IPS-20b (cell line): Measurements from ENCODE around the gene CIAO2B.

Experiments
- H3K27ac ChIP-seq: one replicate; pipeline ENCODE4 v1.5.1; 2013; ENCODE audit warnings: low read length
- H3K27me3 ChIP-seq: 2 replicates; pipeline ENCODE4 v1.6.1; 2013; ENCODE audit warnings: mild to moderate bottlenecking, low read length, inconsistent platforms; ENCODE audit not compliant: insufficient read depth
- H3K36me3 ChIP-seq: 2 replicates; pipeline ENCODE4 v1.6.1; 2013; ENCODE audit warnings: low read depth, mild to moderate bottlenecking, inconsistent platforms, low read length, moderate library complexity; ENCODE audit not compliant: insufficient read depth
- H3K4me1 ChIP-seq: 2 replicates; pipeline ENCODE4 v1.6.1; 2013; ENCODE audit warnings: mild to moderate bottlenecking, control low read depth, inconsistent platforms, low read length, moderate library complexity; ENCODE audit not compliant: insufficient read depth
- H3K4me3 ChIP-seq: 2 replicates; pipeline ENCODE4 v1.5.1; 2013; ENCODE audit warnings: mild to moderate bottlenecking, low read length, inconsistent platforms
- H3K9ac ChIP-seq: 2 replicates; pipeline ENCODE4 v1.6.1; 2013; ENCODE audit warnings: low read depth, mild to moderate bottlenecking, inconsistent platforms, low read length, moderate library complexity
- H3K9me3 ChIP-seq: 2 replicates; pipeline ENCODE4 v1.6.1; 2013; ENCODE audit warnings: mild to moderate bottlenecking, low read depth, low read length, inconsistent platforms; ENCODE audit not compliant: insufficient read depth

The CIAO2B gene

GRCh38 chr16:66895999-66896398 lies 38.2 kb downstream of the CIAO2B start:
- no peaks in the 10 kb centered on the region for H3K9me3 ChIP-seq
- H3K27ac ChIP-seq = no peak overlapping the region
- no peak overlapping the region for H3K4me3 ChIP-seq
- no peak overlapping the region for H3K9ac ChIP-seq
- peaks cover 5% of the 10 kb centered on the region; the same call in 1 of the 2 replicates for H3K36me3 ChIP-seq
- peaks cover 4% of the 10 kb centered on the region; the same call in 1 of the 2 replicates for H3K4me1 ChIP-seq
- H3K27me3 ChIP-seq = no peaks in the 10 kb centered on the region

- Histone ChIP-seq H3K27me3 (no peaks in the 10 kb centered on the region), H3K4me3 (no peak overlapping the region), H3K9ac (no peak overlapping the region), H3K9me3 (no peaks in the 10 kb centered on the region), H3K27ac (no peak overlapping the region), H3K36me3 (peaks cover 8% of the 10 kb centered on the region; the same call in 1 of the 2 replicates), H3K4me1 (peaks cover 4% of the 10 kb centered on the region; the same call in 1 of the 2 replicates)
Observed at GRCh38 chr16:66895689-66895979, 38.6 kb downstream of the CIAO2B start.

DNA sequence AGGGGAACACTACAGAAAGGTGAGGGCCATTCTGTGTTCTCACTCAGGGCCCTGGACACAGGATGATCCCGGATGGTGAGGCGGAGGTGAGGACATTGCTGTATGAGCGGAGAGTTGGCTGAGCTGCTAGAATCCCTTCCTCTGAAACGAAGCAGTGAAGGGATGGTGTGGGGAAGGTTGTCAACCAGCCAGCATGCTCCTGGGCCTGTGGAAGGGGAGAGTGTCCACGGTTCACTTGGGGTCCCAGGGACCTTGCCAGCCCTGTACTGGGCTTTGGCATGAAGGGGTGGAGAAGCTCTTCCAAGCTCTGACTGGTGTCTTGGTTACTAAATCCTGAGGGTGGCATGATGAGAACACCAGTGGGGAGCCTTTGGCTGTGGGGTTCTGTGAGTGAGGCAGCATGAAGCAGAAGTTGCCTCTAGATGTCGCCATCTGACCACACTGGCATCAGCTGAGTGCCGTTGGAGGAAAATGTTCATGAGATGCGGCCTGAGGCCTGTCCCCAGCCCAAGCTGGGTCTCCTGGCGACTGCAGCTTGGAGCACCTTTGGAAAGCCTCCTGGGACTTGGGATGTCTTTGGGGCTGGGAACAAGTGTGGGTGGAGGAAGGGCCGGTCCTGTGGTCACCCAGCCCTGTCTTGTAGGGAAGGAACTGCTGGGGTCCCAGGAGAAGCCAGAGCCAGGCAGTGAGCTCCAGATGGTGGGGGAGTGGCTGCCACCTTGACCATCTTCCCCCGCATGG lies 39.1 kb downstream of the CIAO2B start:
- Histone ChIP-seq H3K4me3 (no peak overlapping the region), H3K27me3 (no peaks in the 10 kb centered on the region), H3K9me3 (no peaks in the 10 kb centered on the region), H3K9ac (no peak overlapping the region), H3K4me1 (peaks cover under 1% of the 10 kb centered on the region; the same call in 1 of the 2 replicates), H3K36me3 (peaks cover 13% of the 10 kb centered on the region; the same call in 1 of the 2 replicates), H3K27ac (no peak overlapping the region)

- Histone ChIP-seq H3K9me3 (no peaks in the 10 kb centered on the region), H3K27ac (no peak overlapping the region), H3K36me3 (peaks cover 18% of the 10 kb centered on the region; the same call in 1 of the 2 replicates), H3K4me3 (no peak overlapping the region), H3K9ac (no peak overlapping the region), H3K27me3 (no peaks in the 10 kb centered on the region), H3K4me1 (no peaks in the 10 kb centered on the region)
Observed at GRCh38 chr16:66894055-66894454, 40.1 kb downstream of the CIAO2B start.

- H3K9me3 ChIP-seq = no peaks in the 10 kb centered on the region
- no peak overlapping the region for H3K9ac ChIP-seq
- no peak overlapping the region for H3K27ac ChIP-seq
- H3K27me3 ChIP-seq = no peaks in the 10 kb centered on the region
- H3K36me3 ChIP-seq = peaks cover 24% of the 10 kb centered on the region; the same call in 1 of the 2 replicates
- H3K4me3 ChIP-seq = no peak overlapping the region
- H3K4me1 ChIP-seq = no peaks in the 10 kb centered on the region
Observed at GRCh38 chr16:66891797-66892196, 42.4 kb downstream of the CIAO2B start.

DNA sequence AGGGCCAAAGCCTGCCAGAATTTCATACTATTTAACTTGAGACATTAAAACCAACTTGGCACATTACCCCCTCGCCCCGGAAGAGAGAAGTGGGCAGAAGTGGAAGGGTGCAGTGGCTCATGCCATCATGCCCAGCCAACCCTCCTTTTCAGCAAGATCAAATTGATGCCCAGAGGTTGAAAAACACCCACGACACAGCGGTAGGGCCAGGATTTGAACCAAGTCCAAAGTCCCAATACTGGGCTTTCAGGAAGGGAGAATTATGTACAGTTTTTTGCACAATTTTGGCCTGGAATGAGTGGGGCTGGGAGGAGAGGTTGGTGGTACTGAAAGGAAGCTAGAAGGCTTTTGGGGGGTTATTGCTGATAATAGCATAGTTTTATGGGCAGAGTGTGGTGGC lies 42.8 kb downstream of the CIAO2B start:
- Histone ChIP-seq H3K4me1 (no peaks in the 10 kb centered on the region), H3K9ac (no peak overlapping the region), H3K9me3 (no peaks in the 10 kb centered on the region), H3K36me3 (peaks cover 28% of the 10 kb centered on the region), H3K4me3 (no peak overlapping the region), H3K27me3 (no peaks in the 10 kb centered on the region), H3K27ac (no peak overlapping the region)

- H3K9me3 ChIP-seq = no peaks in the 10 kb centered on the region
- H3K4me1 ChIP-seq = no peaks in the 10 kb centered on the region
- H3K9ac ChIP-seq = no peak overlapping the region; the same call in 1 of the 2 replicates
- H3K27me3 ChIP-seq = no peaks in the 10 kb centered on the region
- H3K4me3 ChIP-seq = no peak overlapping the region
- peaks cover 34% of the 10 kb centered on the region for H3K36me3 ChIP-seq
- H3K27ac ChIP-seq = no peak overlapping the region
Observed at GRCh38 chr16:66890799-66891198, 43.4 kb downstream of the CIAO2B start.

DNA sequence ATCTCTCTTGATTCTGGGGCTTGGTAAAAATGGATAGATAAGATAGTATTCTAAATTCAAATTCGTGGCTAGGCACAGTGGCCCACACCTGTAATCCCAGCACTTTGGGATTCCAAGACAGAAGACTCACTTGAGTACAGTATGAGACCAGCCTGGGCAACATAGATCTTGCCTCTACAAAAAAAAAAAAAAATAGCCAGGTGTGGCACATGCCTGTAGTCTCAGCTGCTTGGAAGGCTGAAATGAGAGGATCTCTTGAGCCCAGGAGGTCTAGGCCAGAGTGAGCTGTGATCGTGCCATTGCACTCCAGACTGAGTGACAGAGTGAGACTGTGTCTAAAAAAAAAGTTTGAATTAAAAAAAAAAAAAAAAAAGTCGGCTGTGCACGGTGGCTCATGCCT lies 44.6 kb downstream of the CIAO2B start:
- no peaks in the 10 kb centered on the region for H3K27me3 ChIP-seq
- peaks cover 46% of the 10 kb centered on the region for H3K36me3 ChIP-seq
- no peak overlapping the region for H3K27ac ChIP-seq
- H3K4me1 ChIP-seq = no peaks in the 10 kb centered on the region
- H3K9ac ChIP-seq = no peak overlapping the region
- no peak overlapping the region for H3K4me3 ChIP-seq
- no peaks in the 10 kb centered on the region for H3K9me3 ChIP-seq

DNA sequence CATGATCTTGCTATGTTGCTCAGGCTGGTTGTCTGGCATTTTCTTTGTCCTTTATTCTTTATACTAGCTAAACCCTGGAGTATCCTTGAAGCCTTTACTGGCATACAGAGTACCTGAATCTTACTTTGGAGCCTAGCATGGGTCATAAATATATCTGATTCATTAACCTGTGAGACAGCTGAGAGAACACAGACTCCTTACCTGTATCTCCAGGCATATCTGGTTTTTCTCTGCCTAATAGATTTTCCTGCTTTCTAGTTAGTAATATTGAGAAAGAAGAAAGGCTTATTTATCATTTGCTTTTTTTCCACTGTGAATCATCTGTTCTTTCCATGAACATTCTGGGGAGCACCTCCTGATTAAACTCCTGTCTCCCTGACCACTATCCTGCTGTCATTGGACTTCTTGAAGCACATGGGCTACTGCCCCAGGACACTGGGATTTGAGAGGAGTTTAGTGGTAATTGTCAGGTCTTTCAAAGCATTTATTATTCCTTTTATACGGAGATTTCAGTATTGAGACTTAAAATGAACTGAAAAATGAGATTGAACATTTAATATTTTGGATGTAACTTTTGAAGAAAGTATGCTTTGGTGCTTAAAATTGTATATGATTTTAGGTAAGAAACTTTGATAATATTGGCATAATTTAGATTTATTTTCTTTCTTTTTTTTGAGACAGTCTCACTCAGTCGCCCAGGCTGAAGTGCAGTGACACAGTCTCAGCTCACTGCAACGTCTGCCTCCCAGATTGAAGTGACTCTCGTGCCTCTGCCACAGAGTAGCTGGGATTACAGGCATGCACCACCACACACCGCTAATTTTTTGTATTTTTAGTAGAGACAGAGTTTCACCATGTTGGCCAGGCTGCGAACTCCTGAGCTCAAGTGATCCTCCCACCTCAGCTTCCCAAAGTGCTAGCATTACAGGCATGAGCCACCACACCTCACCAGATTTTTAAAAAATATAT lies 45.3 kb downstream of the CIAO2B start:
- H3K36me3 ChIP-seq = peaks cover 52% of the 10 kb centered on the region
- no peak overlapping the region for H3K27ac ChIP-seq
- H3K9me3 ChIP-seq = no peaks in the 10 kb centered on the region
- H3K27me3 ChIP-seq = no peaks in the 10 kb centered on the region
- no peak overlapping the region for H3K4me3 ChIP-seq
- H3K9ac ChIP-seq = no peak overlapping the region
- H3K4me1 ChIP-seq = no peaks in the 10 kb centered on the region

- no peak overlapping the region for H3K4me3 ChIP-seq
- H3K27me3 ChIP-seq = no peaks in the 10 kb centered on the region
- H3K4me1 ChIP-seq = no peaks in the 10 kb centered on the region
- H3K9me3 ChIP-seq = no peaks in the 10 kb centered on the region
- H3K9ac ChIP-seq = no peak overlapping the region
- peaks cover 52% of the 10 kb centered on the region for H3K36me3 ChIP-seq
- no peak overlapping the region for H3K27ac ChIP-seq
Observed at GRCh38 chr16:66886914-66887313, 47.3 kb downstream of the CIAO2B start.

GRCh38 chr16:66886321-66886720 lies 47.9 kb downstream of the CIAO2B start:
- Histone ChIP-seq H3K27me3 (no peaks in the 10 kb centered on the region), H3K4me3 (no peak overlapping the region), H3K9me3 (no peaks in the 10 kb centered on the region), H3K36me3 (peaks cover 51% of the 10 kb centered on the region), H3K9ac (no peak overlapping the region), H3K4me1 (no peaks in the 10 kb centered on the region), H3K27ac (no peak overlapping the region)

- no peak overlapping the region for H3K27ac ChIP-seq
- no peak overlapping the region for H3K9ac ChIP-seq
- H3K36me3 ChIP-seq = peaks cover 42% of the 10 kb centered on the region
- H3K27me3 ChIP-seq = no peaks in the 10 kb centered on the region
- no peaks in the 10 kb centered on the region for H3K9me3 ChIP-seq
- no peaks in the 10 kb centered on the region for H3K4me1 ChIP-seq
- H3K4me3 ChIP-seq = no peak overlapping the region
Observed at GRCh38 chr16:66885491-66885890, 48.7 kb downstream of the CIAO2B start.
